Stimulated activated CD4-positive, alpha-beta T cell treated with anti-CD3 and anti-CD28 coated beads, Interleukin-2, amount 100 ng/mL, for 24 hours (primary cell): ENCODE data around the gene PCCA.
A peak's percentile ranks its signal among the peaks of the same experiment; 100 is the strongest.
"Not testable (repeated sequence)": the region's sequence is repeated elsewhere in the genome, so short reads cannot be mapped to it uniquely, and the experiment has no call there.

Source experiments
- DNase-seq, 2 donors: peaks; one replicate each; pipeline ENCODE4 v3.0.0-alpha.2; 2020

PCCA gene

GRCh38 chr13:100561158-100561499 lies 472.2 kb downstream of the PCCA start:
- DNase-seq, result no peak

GRCh38 chr13:100561599-100562204 lies 472.8 kb downstream of the PCCA start:
- no peak for DNase-seq

- DNase-seq, result no peak
Measured at GRCh38 chr13:100563779-100564178, 474.9 kb downstream of the PCCA start.

GRCh38 chr13:100564444-100565223 lies 475.7 kb downstream of the PCCA start:
- DNase-seq, result no peak

- DNase-seq, result no peak
Measured at GRCh38 chr13:100565286-100565685, 476.4 kb downstream of the PCCA start.

GRCh38 chr13:100566543-100566942 lies 477.6 kb downstream of the PCCA start:
- no peak for DNase-seq

- DNase-seq, result peak; percentile 80 to 83
Measured at GRCh38 chr13:100573121-100573520, 484.2 kb downstream of the PCCA start.

GRCh38 chr13:100577239-100577638 lies 488.3 kb downstream of the PCCA start:
- DNase-seq, result not testable (repeated sequence)
